ENCODE data around the gene SIDT1. TPM values are rescaled to one million over a fixed set of nuclear protein-coding genes. Genes with fewer than 3 reads are reported as not detected.

Gene SIDT1
- total RNA-seq, 1 donor from 2014 or later: 0.92 TPM

GRCh38 chr3:113570158-113570557 lies 37.8 kb downstream of the SIDT1 start:
- Mint-ChIP-seq H3K36me3 (ENCODE audit: low read depth, unreplicated experiment) (no peaks in the 10 kb centered on the region), H3K4me3 (ENCODE audit: unreplicated experiment) (no peak overlapping the region), H3K4me1 (ENCODE audit: unreplicated experiment) (peaks cover 14% of the 10 kb centered on the region), H3K9me3 (ENCODE audit: unreplicated experiment) (no peaks in the 10 kb centered on the region), H3K27ac (ENCODE audit: unreplicated experiment) (no peak overlapping the region), H3K27me3 (ENCODE audit: unreplicated experiment) (peaks cover 2% of the 10 kb centered on the region)
- DNase-seq (ENCODE audit: low spot score): no peak
- TF ChIP-seq CTCF (IDR thresholded peaks at IDR 0.05; ENCODE audit: unreplicated experiment): no peak

GRCh38 chr3:113571360-113571759 lies 39.0 kb downstream of the SIDT1 start:
- DNase-seq (ENCODE audit: low spot score): no peak
- Mint-ChIP-seq H3K4me3 (ENCODE audit: unreplicated experiment) (no peak overlapping the region), H3K36me3 (ENCODE audit: low read depth, unreplicated experiment) (no peaks in the 10 kb centered on the region), H3K27ac (ENCODE audit: unreplicated experiment) (no peak overlapping the region), H3K27me3 (ENCODE audit: unreplicated experiment) (peaks cover 2% of the 10 kb centered on the region), H3K4me1 (ENCODE audit: unreplicated experiment) (peaks cover 15% of the 10 kb centered on the region), H3K9me3 (ENCODE audit: unreplicated experiment) (no peaks in the 10 kb centered on the region)
- TF ChIP-seq CTCF (IDR thresholded peaks at IDR 0.05; ENCODE audit: unreplicated experiment): no peak

GRCh38 chr3:113573728-113574127 lies 41.4 kb downstream of the SIDT1 start:
- peaks cover 2% of the 10 kb centered on the region for H3K27me3 Mint-ChIP-seq (ENCODE audit: unreplicated experiment)
- no peaks in the 10 kb centered on the region for H3K36me3 Mint-ChIP-seq (ENCODE audit: low read depth, unreplicated experiment)
- H3K27ac Mint-ChIP-seq (ENCODE audit: unreplicated experiment): no peak overlapping the region
- no peaks in the 10 kb centered on the region for H3K9me3 Mint-ChIP-seq (ENCODE audit: unreplicated experiment)
- TF ChIP-seq CTCF (IDR thresholded peaks at IDR 0.05; ENCODE audit: unreplicated experiment): no peak
- DNase-seq (ENCODE audit: low spot score): no peak
- peaks cover 15% of the 10 kb centered on the region for H3K4me1 Mint-ChIP-seq (ENCODE audit: unreplicated experiment)
- no peak overlapping the region for H3K4me3 Mint-ChIP-seq (ENCODE audit: unreplicated experiment)

- H3K27ac Mint-ChIP-seq (ENCODE audit: unreplicated experiment): no peak overlapping the region
- no peak overlapping the region for H3K4me3 Mint-ChIP-seq (ENCODE audit: unreplicated experiment)
- H3K27me3 Mint-ChIP-seq (ENCODE audit: unreplicated experiment): peaks cover 2% of the 10 kb centered on the region
- no peak for DNase-seq (ENCODE audit: low spot score)
- no peaks in the 10 kb centered on the region for H3K36me3 Mint-ChIP-seq (ENCODE audit: low read depth, unreplicated experiment)
- H3K9me3 Mint-ChIP-seq (ENCODE audit: unreplicated experiment): no peaks in the 10 kb centered on the region
- TF ChIP-seq CTCF (IDR thresholded peaks at IDR 0.05; ENCODE audit: unreplicated experiment): no peak
- peaks cover 15% of the 10 kb centered on the region for H3K4me1 Mint-ChIP-seq (ENCODE audit: unreplicated experiment)
Measured at GRCh38 chr3:113574213-113574612, 41.9 kb downstream of the SIDT1 start.

GRCh38 chr3:113575206-113575605 lies 42.9 kb downstream of the SIDT1 start:
- DNase-seq (ENCODE audit: low spot score): no peak
- no peak for TF ChIP-seq CTCF (IDR thresholded peaks at IDR 0.05; ENCODE audit: unreplicated experiment)
- Mint-ChIP-seq H3K27me3 (ENCODE audit: unreplicated experiment) (peaks cover 2% of the 10 kb centered on the region), H3K9me3 (ENCODE audit: unreplicated experiment) (no peaks in the 10 kb centered on the region), H3K4me3 (ENCODE audit: unreplicated experiment) (no peak overlapping the region), H3K4me1 (ENCODE audit: unreplicated experiment) (peaks cover 15% of the 10 kb centered on the region), H3K27ac (ENCODE audit: unreplicated experiment) (peak overlapping the region; percentile 58), H3K36me3 (ENCODE audit: low read depth, unreplicated experiment) (no peaks in the 10 kb centered on the region)

Measured in endothelial cell (in vitro differentiated cells).